Forelimb muscle (tissue), 1 donor: ENCODE measurements around the gene ZNF587. TPM values are rescaled to one million over a fixed set of nuclear protein-coding genes. Genes with fewer than 3 reads are reported as not detected.
"Not testable (repeated sequence)": the region's sequence is repeated elsewhere in the genome, so short reads cannot be mapped to it uniquely, and the experiment has no call there.

Source experiments
- DNase-seq: peaks from one replicate; pipeline ENCODE4 v3.0.0-alpha.2; 2013; ENCODE audit warnings: low read depth
- polyA plus RNA-seq: library from polyadenylated mRNA; unstranded; fragments of 120-200 nt; gene quantifications from one replicate; pipeline ENCODE4 v1.2.1, GENCODE V29; 2013; ENCODE audit not compliant: insufficient read length

The ZNF587 gene
- polyA plus RNA-seq, 1 donor = 16.9 TPM

- DNase-seq = no peak
These were observed 36.4 kb downstream of the ZNF587 start for GRCh38 chr19:57886046-57886445.

- no peak for DNase-seq
These were observed 37.7 kb downstream of the ZNF587 start for GRCh38 chr19:57887195-57887941.

- DNase-seq = no peak
These were observed 38.5 kb downstream of the ZNF587 start for GRCh38 chr19:57888107-57888559.

- peak; percentile 31 for DNase-seq
These were observed 39.0 kb downstream of the ZNF587 start, which contains the start of gene ZNF814 for GRCh38 chr19:57888560-57889231. Gene ZNF814, minus strand, starts transcription at chr19:57889037. Its CDS starts 235 bp downstream, at chr19:57888802.

GRCh38 chr19:57890706-57891105 lies 41.0 kb downstream of the ZNF587 start:
- not testable (repeated sequence) for DNase-seq

GRCh38 chr19:57900311-57900710 lies 50.7 kb downstream of the ZNF587 start:
- no peak for DNase-seq

- no peak for DNase-seq
These were observed 54.0 kb downstream of the ZNF587 start for GRCh38 chr19:57903618-57904184.

GRCh38 chr19:57905258-57905657 lies 55.6 kb downstream of the ZNF587 start:
- DNase-seq = no peak

- DNase-seq = no peak
These were observed 57.7 kb downstream of the ZNF587 start for GRCh38 chr19:57907394-57907793.

GRCh38 chr19:57914531-57914930 lies 64.9 kb downstream of the ZNF587 start:
- DNase-seq = no peak

Other genes with a start within 250 kb of the ZNF587 start
- 3.6 TPM for gene ZNF530, start 250.0 kb upstream of the ZNF587 start, polyA plus RNA-seq
- 13.2 TPM for gene ZNF134, start 235.6 kb upstream of the ZNF587 start, polyA plus RNA-seq
- gene ZNF211, start 216.7 kb upstream of the ZNF587 start, polyA plus RNA-seq = 17.3 TPM
- not detected for gene ZSCAN4, start 180.9 kb upstream of the ZNF587 start, polyA plus RNA-seq
- gene ZNF551, start 167.9 kb upstream of the ZNF587 start, polyA plus RNA-seq = 5.6 TPM
- 13.1 TPM for gene ZNF154, start 140.7 kb upstream of the ZNF587 start, polyA plus RNA-seq
- gene ZNF671, start 122.2 kb upstream of the ZNF587 start, polyA plus RNA-seq = 8.2 TPM
- 15.4 TPM for gene ZNF776, start 103.0 kb upstream of the ZNF587 start, polyA plus RNA-seq
- gene ZNF586, start 80.2 kb upstream of the ZNF587 start, polyA plus RNA-seq = 13.6 TPM
- 5.4 TPM for gene ZNF552, start 34.9 kb upstream of the ZNF587 start, polyA plus RNA-seq
- 5.1 TPM for gene ZNF587B, start 19.6 kb upstream of the ZNF587 start, polyA plus RNA-seq
- gene ZNF814, start 39.2 kb downstream of the ZNF587 start, polyA plus RNA-seq = 22.7 TPM
- 14.2 TPM for gene ZNF417, start 66.7 kb downstream of the ZNF587 start, polyA plus RNA-seq
- gene ZNF418, start 85.5 kb downstream of the ZNF587 start, polyA plus RNA-seq = 10.5 TPM
- gene ZNF256, start 97.8 kb downstream of the ZNF587 start, polyA plus RNA-seq = 6.0 TPM
- 1.5 TPM for gene C19orf18, start 124.7 kb downstream of the ZNF587 start, polyA plus RNA-seq
- 10.5 TPM for gene ZNF606, start 153.0 kb downstream of the ZNF587 start, polyA plus RNA-seq
- gene ZSCAN1, start 184.2 kb downstream of the ZNF587 start, polyA plus RNA-seq = 0.91 TPM
- gene ZNF135, start 209.4 kb downstream of the ZNF587 start, polyA plus RNA-seq = 12.5 TPM
- gene ZSCAN18, start 248.4 kb downstream of the ZNF587 start, polyA plus RNA-seq = 51.1 TPM